K562 (cell line): Measurements from ENCODE around the gene PRKRIP1. TPM values are rescaled to one million over a fixed set of nuclear protein-coding genes. Genes with fewer than 3 reads are reported as not detected.

ENCODE experiments used
- BRF1 ChIP-seq: IDR thresholded peaks from 3 replicates; pipeline ENCODE4 v1.6.1; 2011; ENCODE audit warnings: borderline replicate concordance, mild to moderate bottlenecking; ENCODE audit not compliant: insufficient read length; ENCODE audit errors: extremely low read depth
- CCAR2 ChIP-seq: fragments of 200-400 bp; formaldehyde crosslinking; IDR thresholded peaks from 2 replicates; pipeline ENCODE4 v1.6.1; 2017; ENCODE audit warnings: mild to moderate bottlenecking, low read depth, low read length
- GABPA ChIP-seq: fragments of 200-800 bp; sonication (Bioruptor generic); conservative IDR thresholded peaks from 2 replicates; pipeline ENCODE4 v1.6.1; 2016; ENCODE audit warnings: low read depth, missing genetic modification characterization, missing compliant biosample characterization
- HMG20B ChIP-seq: fragments of 250-450 bp; sonication (Bioruptor Pico); IDR thresholded peaks from 2 replicates; pipeline ENCODE4 v1.5.0; 2021; ENCODE audit warnings: mild to moderate bottlenecking
- POLR2AphosphoS2 ChIP-seq: IDR thresholded peaks from 2 replicates; pipeline ENCODE4 v1.6.1; 2012; ENCODE audit warnings: low read length, improper control_type of control experiment
- RB1 ChIP-seq: fragments of 450-650 bp; IDR thresholded peaks from 2 replicates; pipeline ENCODE4 v1.6.1; 2017; ENCODE audit warnings: low read depth, mild to moderate bottlenecking
- SFPQ ChIP-seq: fragments of 200-400 bp; formaldehyde crosslinking; IDR thresholded peaks from 2 replicates; pipeline ENCODE4 v1.6.1; 2017; ENCODE audit warnings: mild to moderate bottlenecking, low read depth, low read length, moderate library complexity
- SREBF1 ChIP-seq: fragments of 150-350 bp; IDR thresholded peaks from 2 replicates; pipeline ENCODE4 v1.6.1; 2014; ENCODE audit warnings: antibody characterized with exemption, low read depth, low read length, borderline replicate concordance
- STAG1 ChIP-seq: sonication (generic); formaldehyde crosslinking; IDR thresholded peaks from 2 replicates; pipeline ENCODE4 v1.5.0; 2020; ENCODE audit warnings: missing genetic modification reagents, borderline replicate concordance
- TCF15 ChIP-seq: fragments of 250-450 bp; sonication (Bioruptor Pico); IDR thresholded peaks from 2 replicates; pipeline ENCODE4 v1.8.0; 2022; ENCODE audit warnings: moderate library complexity, mild to moderate bottlenecking, inconsistent platforms
- ZBTB7A ChIP-seq: IDR thresholded peaks from 2 replicates; pipeline ENCODE4 v1.6.1; 2011; ENCODE audit warnings: low read depth, mild to moderate bottlenecking, low read length, moderate library complexity, borderline replicate concordance; ENCODE audit not compliant: control insufficient read depth
- ZFPM2 ChIP-seq: fragments of 250-450 bp; sonication (Bioruptor Pico); IDR thresholded peaks from 2 replicates; pipeline ENCODE4 v1.5.1; 2022; ENCODE audit warnings: mild to moderate bottlenecking
- ZNF644 ChIP-seq: fragments of 200-800 bp; sonication (Bioruptor generic); IDR thresholded peaks from 2 replicates; pipeline ENCODE4 v1.6.1; 2016; ENCODE audit warnings: low read depth, missing genetic modification characterization, missing compliant biosample characterization
- ZNF785 ChIP-seq: fragments of 250-450 bp; sonication (Bioruptor Pico); IDR thresholded peaks from 2 replicates; pipeline ENCODE4 v1.4.0; 2020; ENCODE audit warnings: mild to moderate bottlenecking
- polyA plus RNA-seq, 8 experiments: library from polyadenylated mRNA; depleted of rRNA in 4 of 8; stranded (reverse) in 5 of 8; unstranded in 3 of 8; fragments of >200 nt; fragmentation: Nextera tagmentation in 2 of 8; fragmentation: Illumina TruSeq in 1 of 8; extraction: Ambion mirVana in 2 of 8; extraction: Trizol in 1 of 8; gene quantifications; 2 replicates each; pipeline versions ENCODE4 v1.2.1 to v1.2.3, GENCODE V29; 2011 to 2014; ENCODE audit warnings: inconsistent platforms in 1 of 8, missing spikeins in 1 of 8
- total RNA-seq, 7 experiments: library from RNA; depleted of rRNA in 6 of 7; stranded (reverse); fragments of >200 nt in 6 of 7; fragmentation: Illumina TruSeq in 2 of 7; extraction: Trizol in 2 of 7; gene quantifications; 2 replicates each; pipeline versions ENCODE4 v1.2.1 to v1.2.3, GENCODE V29; 2011 to 2021; ENCODE audit warnings: low replicate concordance in 1 of 7
- TF ChIP-seq, protein P1 (sequence below), 2 experiments: IDR thresholded peaks in 1 of 2; conservative IDR thresholded peaks in 1 of 2; 2 replicates each; pipeline ENCODE4 v1.6.1; 2016; ENCODE audit warnings: low read depth in 2 of 2, mild to moderate bottlenecking in 1 of 2, missing compliant biosample characterization in 1 of 2, missing genetic modification characterization in 1 of 2, moderate library complexity in 1 of 2
- TF ChIP-seq, protein P2 (sequence below): fragments of 250-450 bp; sonication (Bioruptor Pico); IDR thresholded peaks from 2 replicates; pipeline ENCODE4 v1.4.0; 2020
- TF ChIP-seq, protein P3 (sequence below): sonication (generic); formaldehyde crosslinking; IDR thresholded peaks from 2 replicates; pipeline ENCODE4 v1.8.1; 2022; ENCODE audit warnings: missing genetic modification reagents
- TF ChIP-seq, protein P4 (sequence below): sonication (generic); formaldehyde crosslinking; IDR thresholded peaks from 2 replicates; pipeline ENCODE4 v1.8.0; 2022; ENCODE audit warnings: mild to moderate bottlenecking, missing genetic modification reagents

Gene PRKRIP1
- total and polyA plus RNA-seq, 9 of the 15 experiments (the other 6 are each of a cell fraction or from before 2014, with no cell fraction given), result 14.9 to 52.1 (median 19.8) TPM

- TF ChIP-seq ZNF785, result no peak
- no peak for TF ChIP-seq CCAR2
- no peak for TF ChIP-seq ZNF644
- TF ChIP-seq BRF1, result no peak
- no peak for TF ChIP-seq TCF15 (CRISPR knock-in tag)
- TF ChIP-seq ZBTB7A, result peak; percentile 81
- TF ChIP-seq HMG20B (CRISPR knock-in tag), result no peak
- peak; percentile 53; the same call in 1 of the 2 replicates for TF ChIP-seq POLR2AphosphoS2
- TF ChIP-seq ZFPM2 (CRISPR knock-in tag), result 0 out of 2 replicates have a peak, but pooled peaks have one; percentile 35
- TF ChIP-seq STAG1 (CRISPR knock-in tag), result 0 out of 2 replicates have a peak, but pooled peaks have one; percentile 21
- TF ChIP-seq, protein P1, sequence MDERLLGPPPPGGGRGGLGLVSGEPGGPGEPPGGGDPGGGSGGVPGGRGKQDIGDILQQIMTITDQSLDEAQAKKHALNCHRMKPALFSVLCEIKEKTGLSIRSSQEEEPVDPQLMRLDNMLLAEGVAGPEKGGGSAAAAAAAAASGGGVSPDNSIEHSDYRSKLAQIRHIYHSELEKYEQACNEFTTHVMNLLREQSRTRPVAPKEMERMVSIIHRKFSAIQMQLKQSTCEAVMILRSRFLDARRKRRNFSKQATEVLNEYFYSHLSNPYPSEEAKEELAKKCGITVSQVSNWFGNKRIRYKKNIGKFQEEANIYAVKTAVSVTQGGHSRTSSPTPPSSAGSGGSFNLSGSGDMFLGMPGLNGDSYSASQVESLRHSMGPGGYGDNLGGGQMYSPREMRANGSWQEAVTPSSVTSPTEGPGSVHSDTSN (CRISPR knock-in tag; IDR thresholded peaks at IDR 0.05; ENCODE audit: low read depth), result no peak
- TF ChIP-seq, protein P1 (tag; conservative IDR thresholded peaks at IDR 0.05; ENCODE audit: low read depth), result no peak
- TF ChIP-seq GABPA, result peak; percentile 98
- TF ChIP-seq SFPQ, result no peak
- TF ChIP-seq, protein P2, sequence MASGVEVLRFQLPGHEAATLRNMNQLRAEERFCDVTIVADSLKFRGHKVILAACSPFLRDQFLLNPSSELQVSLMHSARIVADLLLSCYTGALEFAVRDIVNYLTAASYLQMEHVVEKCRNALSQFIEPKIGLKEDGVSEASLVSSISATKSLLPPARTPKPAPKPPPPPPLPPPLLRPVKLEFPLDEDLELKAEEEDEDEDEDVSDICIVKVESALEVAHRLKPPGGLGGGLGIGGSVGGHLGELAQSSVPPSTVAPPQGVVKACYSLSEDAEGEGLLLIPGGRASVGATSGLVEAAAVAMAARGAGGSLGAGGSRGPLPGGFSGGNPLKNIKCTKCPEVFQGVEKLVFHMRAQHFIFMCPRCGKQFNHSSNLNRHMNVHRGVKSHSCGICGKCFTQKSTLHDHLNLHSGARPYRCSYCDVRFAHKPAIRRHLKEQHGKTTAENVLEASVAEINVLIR (CRISPR knock-in tag), result no peak
- TF ChIP-seq, protein P3, sequence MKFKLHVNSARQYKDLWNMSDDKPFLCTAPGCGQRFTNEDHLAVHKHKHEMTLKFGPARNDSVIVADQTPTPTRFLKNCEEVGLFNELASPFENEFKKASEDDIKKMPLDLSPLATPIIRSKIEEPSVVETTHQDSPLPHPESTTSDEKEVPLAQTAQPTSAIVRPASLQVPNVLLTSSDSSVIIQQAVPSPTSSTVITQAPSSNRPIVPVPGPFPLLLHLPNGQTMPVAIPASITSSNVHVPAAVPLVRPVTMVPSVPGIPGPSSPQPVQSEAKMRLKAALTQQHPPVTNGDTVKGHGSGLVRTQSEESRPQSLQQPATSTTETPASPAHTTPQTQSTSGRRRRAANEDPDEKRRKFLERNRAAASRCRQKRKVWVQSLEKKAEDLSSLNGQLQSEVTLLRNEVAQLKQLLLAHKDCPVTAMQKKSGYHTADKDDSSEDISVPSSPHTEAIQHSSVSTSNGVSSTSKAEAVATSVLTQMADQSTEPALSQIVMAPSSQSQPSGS (CRISPR knock-in tag), result no peak
- TF ChIP-seq, protein P4, sequence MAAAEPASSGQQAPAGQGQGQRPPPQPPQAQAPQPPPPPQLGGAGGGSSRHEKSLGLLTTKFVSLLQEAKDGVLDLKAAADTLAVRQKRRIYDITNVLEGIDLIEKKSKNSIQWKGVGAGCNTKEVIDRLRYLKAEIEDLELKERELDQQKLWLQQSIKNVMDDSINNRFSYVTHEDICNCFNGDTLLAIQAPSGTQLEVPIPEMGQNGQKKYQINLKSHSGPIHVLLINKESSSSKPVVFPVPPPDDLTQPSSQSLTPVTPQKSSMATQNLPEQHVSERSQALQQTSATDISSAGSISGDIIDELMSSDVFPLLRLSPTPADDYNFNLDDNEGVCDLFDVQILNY (CRISPR knock-in tag), result peak; percentile 57; the same call in 1 of the 2 replicates
- TF ChIP-seq SREBF1, result no peak
- peak; percentile 90 for TF ChIP-seq RB1
Observed at GRCh38 chr7:102464577-102465280, 68.6 kb downstream of the PRKRIP1 start, which contains the start of the genes ALKBH4 and LRWD1 (continued).
